Activated T-helper 2 cell treated with anti-CD3 and anti-CD28 coated beads, Interferon-gamma antibody, Interleukin-2, Interleukin-4, amounts not matched to agents 10 μg/mL and 5 μg/mL and 100 μg/mL, durations not matched to agents 14 hours and 24 hours and 36 hours (primary cell): ENCODE data around the gene ARHGEF10L. TPM values are rescaled to one million over a fixed set of nuclear protein-coding genes. Genes with fewer than 3 reads are reported as not detected.

Experiments
- DNase-seq: peaks from one replicate; pipeline ENCODE4 v3.0.0; 2021; ENCODE audit warnings: low spot score
- H3K27ac Mint-ChIP-seq: one replicate; pipeline ENCODE4 v1.8.0; 2021; ENCODE audit warnings: mixed read lengths
- H3K27me3 Mint-ChIP-seq: one replicate; pipeline ENCODE4 v1.8.0; 2021; ENCODE audit warnings: low read depth, mixed read lengths
- H3K36me3 Mint-ChIP-seq: one replicate; pipeline ENCODE4 v1.8.0; 2021; ENCODE audit warnings: low read depth, mixed read lengths
- H3K4me1 Mint-ChIP-seq: one replicate; pipeline ENCODE4 v1.8.0; 2021; ENCODE audit warnings: low read depth, mixed read lengths
- H3K4me3 Mint-ChIP-seq: one replicate; pipeline ENCODE4 v1.8.0; 2021; ENCODE audit warnings: low read depth, mild to moderate bottlenecking, moderate library complexity, mixed read lengths
- H3K9me3 Mint-ChIP-seq: one replicate; pipeline ENCODE4 v1.8.0; 2021; ENCODE audit warnings: mixed read lengths
- intact Hi-C: fragments of 100-400 bp; cut with micrococcal nuclease; formaldehyde crosslinking; loops from one replicate; pipeline ENCODE4 v1.15.1; 2023
- total RNA-seq: library from RNA; stranded (reverse); gene quantifications from 2 replicates; pipeline ENCODE4 v1.2.3, GENCODE V29; 2022

Gene ARHGEF10L
- total RNA-seq, 1 donor from 2014 or later: 0.05 TPM

- H3K36me3 Mint-ChIP-seq: no peaks in the 10 kb centered on the region
- H3K27me3 Mint-ChIP-seq: no peaks in the 10 kb centered on the region
- H3K4me1 Mint-ChIP-seq: no peaks in the 10 kb centered on the region
- intact Hi-C loops: no loop called here
- H3K4me3 Mint-ChIP-seq: no peak overlapping the region
- no peak overlapping the region for H3K27ac Mint-ChIP-seq
- DNase-seq: no peak
- H3K9me3 Mint-ChIP-seq: no peaks in the 10 kb centered on the region
These were observed 90.7 kb downstream of the ARHGEF10L start for GRCh38 chr1:17630048-17630830.

DNA sequence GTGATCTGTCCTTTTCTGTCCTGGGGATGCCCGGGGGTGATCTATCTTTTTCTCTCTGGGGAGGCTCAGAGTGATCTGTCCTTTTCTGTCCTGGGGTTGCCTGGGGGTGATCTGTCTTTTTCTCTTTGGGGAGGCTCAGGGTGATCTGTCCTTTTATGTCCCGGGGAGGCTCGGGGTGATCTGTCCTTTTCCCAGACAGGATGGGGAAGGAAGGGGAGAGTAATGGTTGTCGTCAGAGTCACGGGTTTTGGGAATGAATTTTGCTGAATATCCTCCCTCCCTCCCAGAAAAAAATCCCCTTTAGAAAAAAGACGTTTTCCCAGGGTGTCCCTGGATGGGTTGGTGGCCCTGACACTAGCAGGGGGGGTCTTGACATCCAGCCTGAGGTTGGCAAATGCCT is 91.5 kb downstream of the ARHGEF10L start:
- Mint-ChIP-seq H3K9me3 (no peaks in the 10 kb centered on the region), H3K36me3 (no peaks in the 10 kb centered on the region), H3K27me3 (no peaks in the 10 kb centered on the region), H3K4me1 (no peaks in the 10 kb centered on the region), H3K4me3 (no peak overlapping the region), H3K27ac (no peak overlapping the region)
- intact Hi-C loops: no loop called here
- DNase-seq: no peak

DNA sequence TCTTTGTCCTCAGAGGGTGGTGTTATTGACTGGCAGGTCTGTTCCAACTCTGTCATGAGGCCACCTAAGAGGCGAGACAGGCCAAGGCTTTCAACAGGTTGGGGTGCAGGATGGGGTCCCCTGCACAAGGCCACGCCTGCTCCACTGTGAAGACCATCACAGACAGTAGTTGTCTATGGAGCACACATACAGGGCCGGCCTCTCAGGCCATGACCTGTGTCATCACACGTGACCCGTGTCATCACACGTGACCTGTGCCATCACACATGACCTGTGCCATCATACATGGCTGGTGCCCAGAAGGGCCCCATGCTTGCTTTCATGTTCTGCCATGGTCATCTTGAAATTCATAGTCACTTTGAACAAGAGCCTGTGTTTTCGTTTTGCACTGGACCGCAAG is 91.9 kb downstream of the ARHGEF10L start:
- no peak overlapping the region for H3K27ac Mint-ChIP-seq
- no peaks in the 10 kb centered on the region for H3K36me3 Mint-ChIP-seq
- H3K4me3 Mint-ChIP-seq: no peak overlapping the region
- DNase-seq: no peak
- no peaks in the 10 kb centered on the region for H3K9me3 Mint-ChIP-seq
- intact Hi-C loops: no loop called here
- H3K4me1 Mint-ChIP-seq: no peaks in the 10 kb centered on the region
- H3K27me3 Mint-ChIP-seq: no peaks in the 10 kb centered on the region

- H3K4me1 Mint-ChIP-seq: no peaks in the 10 kb centered on the region
- no peaks in the 10 kb centered on the region for H3K9me3 Mint-ChIP-seq
- no peak for DNase-seq
- no peak overlapping the region for H3K4me3 Mint-ChIP-seq
- intact Hi-C loops: no loop called here
- no peak overlapping the region for H3K27ac Mint-ChIP-seq
- no peaks in the 10 kb centered on the region for H3K27me3 Mint-ChIP-seq
- H3K36me3 Mint-ChIP-seq: no peaks in the 10 kb centered on the region
These were observed 92.6 kb downstream of the ARHGEF10L start for GRCh38 chr1:17632106-17632505.

DNA sequence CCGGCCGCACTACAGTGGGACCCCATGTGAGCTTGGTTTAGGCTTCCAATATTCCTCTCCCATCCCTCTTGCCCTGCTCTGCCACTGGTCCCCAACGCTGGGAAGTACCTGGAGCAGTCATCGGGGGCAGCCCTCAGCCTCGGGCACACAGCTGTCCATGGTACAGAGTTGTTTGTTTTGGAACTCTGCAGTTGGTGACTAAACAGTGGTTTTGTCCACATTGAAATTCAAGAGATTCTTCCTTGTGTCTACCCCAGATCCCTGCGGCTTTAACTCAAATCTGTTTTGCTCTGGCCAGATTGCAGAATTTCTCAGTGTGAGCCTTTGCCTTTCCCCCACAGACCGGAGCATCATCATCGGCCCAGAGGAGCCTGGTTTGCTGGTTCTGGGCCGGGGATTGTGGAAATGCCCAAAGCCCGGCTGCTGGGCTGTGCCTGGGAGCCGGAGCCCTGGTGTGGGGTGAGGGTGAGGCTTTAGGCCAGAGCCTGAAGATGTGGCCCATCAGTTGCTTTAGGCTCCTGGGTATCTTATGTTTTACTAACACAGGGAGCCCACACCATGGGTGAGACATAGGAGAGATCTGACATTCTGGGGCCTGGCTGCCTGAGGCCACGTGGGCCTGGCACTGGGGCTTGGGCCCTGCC is 93.2 kb downstream of the ARHGEF10L start:
- DNase-seq: no peak
- intact Hi-C loops: no loop called here
- Mint-ChIP-seq H3K4me3 (no peak overlapping the region), H3K27ac (no peak overlapping the region), H3K4me1 (no peaks in the 10 kb centered on the region), H3K27me3 (no peaks in the 10 kb centered on the region), H3K9me3 (no peaks in the 10 kb centered on the region), H3K36me3 (no peaks in the 10 kb centered on the region)

DNA sequence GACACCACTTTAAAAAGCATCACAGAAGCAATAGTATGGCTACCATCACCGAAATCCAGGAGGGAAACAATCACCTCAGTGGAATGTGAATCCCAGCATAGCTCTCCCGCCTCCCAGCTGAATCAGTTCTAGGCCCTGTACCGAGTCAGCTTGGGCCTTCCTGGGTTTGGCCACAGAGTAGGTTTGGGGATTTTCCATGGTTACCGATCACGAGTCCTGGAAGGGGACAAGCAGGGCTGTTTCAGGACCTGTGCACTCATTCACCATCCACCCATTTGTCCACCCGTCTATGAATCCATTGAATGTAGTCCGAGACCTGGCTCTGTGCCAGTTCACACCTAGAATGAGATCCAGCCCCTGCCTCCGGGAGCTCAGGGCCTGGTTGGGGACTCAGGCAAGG is 94.2 kb downstream of the ARHGEF10L start:
- intact Hi-C loops: no loop called here
- Mint-ChIP-seq H3K4me3 (no peak overlapping the region), H3K27me3 (no peaks in the 10 kb centered on the region), H3K36me3 (no peaks in the 10 kb centered on the region), H3K4me1 (no peaks in the 10 kb centered on the region), H3K27ac (no peak overlapping the region), H3K9me3 (no peaks in the 10 kb centered on the region)
- DNase-seq: no peak

- Mint-ChIP-seq H3K4me1 (no peaks in the 10 kb centered on the region), H3K27me3 (no peaks in the 10 kb centered on the region), H3K36me3 (no peaks in the 10 kb centered on the region), H3K4me3 (no peak overlapping the region), H3K27ac (no peak overlapping the region), H3K9me3 (no peaks in the 10 kb centered on the region)
- no peak for DNase-seq
- intact Hi-C loops: no loop called here
These were observed 95.8 kb downstream of the ARHGEF10L start for GRCh38 chr1:17635276-17635675.

GRCh38 chr1:17635811-17636210 is 96.3 kb downstream of the ARHGEF10L start:
- no peak for DNase-seq
- H3K4me1 Mint-ChIP-seq: no peaks in the 10 kb centered on the region
- intact Hi-C loops: no loop called here
- no peak overlapping the region for H3K27ac Mint-ChIP-seq
- no peaks in the 10 kb centered on the region for H3K9me3 Mint-ChIP-seq
- H3K27me3 Mint-ChIP-seq: no peaks in the 10 kb centered on the region
- H3K36me3 Mint-ChIP-seq: no peaks in the 10 kb centered on the region
- no peak overlapping the region for H3K4me3 Mint-ChIP-seq

GRCh38 chr1:17636612-17637011 is 97.1 kb downstream of the ARHGEF10L start:
- H3K27me3 Mint-ChIP-seq: no peaks in the 10 kb centered on the region
- no peak overlapping the region for H3K27ac Mint-ChIP-seq
- no peaks in the 10 kb centered on the region for H3K36me3 Mint-ChIP-seq
- intact Hi-C loops: no loop called here
- no peak for DNase-seq
- H3K9me3 Mint-ChIP-seq: no peaks in the 10 kb centered on the region
- no peaks in the 10 kb centered on the region for H3K4me1 Mint-ChIP-seq
- no peak overlapping the region for H3K4me3 Mint-ChIP-seq

DNA sequence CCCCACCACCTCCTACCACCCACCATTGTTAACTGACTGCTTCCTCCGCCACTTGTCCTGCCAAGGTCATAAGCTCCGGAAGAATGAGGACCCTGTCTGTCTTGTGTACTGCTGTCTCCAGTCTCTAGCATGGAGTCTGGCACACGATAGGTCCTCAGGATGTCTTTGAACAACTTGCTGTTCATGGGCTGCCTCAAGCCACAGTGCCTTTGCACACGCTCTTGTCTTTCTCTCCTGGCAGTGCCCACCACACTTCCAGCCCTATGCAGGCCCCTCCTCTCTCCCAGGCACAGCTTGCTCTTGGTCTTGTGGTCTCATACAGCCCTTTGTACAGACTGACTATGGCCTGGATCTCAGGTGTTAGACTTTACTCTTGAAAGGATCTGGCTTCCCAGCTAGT is 97.6 kb downstream of the ARHGEF10L start:
- H3K27me3 Mint-ChIP-seq: no peaks in the 10 kb centered on the region

DNA sequence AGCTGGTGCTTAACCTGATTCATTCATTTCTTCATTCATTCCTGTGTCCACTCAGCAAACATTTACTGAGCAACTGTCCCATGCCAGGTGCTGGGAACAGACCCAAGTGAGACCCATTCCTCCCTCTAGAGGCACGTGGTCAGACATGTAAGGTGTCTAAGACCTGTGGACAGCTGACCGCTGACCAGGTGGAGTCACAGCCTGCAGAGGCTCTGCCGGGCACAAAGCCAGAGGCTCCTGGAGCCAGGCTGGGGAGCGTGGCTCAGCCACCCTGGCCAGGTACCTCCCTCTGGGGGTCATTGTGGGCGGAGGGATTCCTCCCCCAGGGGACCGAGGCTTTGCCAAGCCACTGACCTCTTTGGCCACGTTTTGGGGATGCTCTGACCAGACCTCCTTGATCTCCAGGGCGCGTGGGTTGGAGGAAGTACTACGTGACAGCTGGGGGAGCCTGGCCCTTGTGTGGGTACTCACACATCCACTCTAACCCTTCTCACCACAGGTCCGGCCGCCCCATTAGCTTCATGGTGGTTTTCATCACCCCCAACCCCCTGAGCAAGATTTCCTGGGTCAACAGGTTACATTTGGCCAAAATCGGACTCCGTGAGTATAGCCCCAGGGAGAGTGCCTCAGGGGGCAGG is 100.3 kb downstream of the ARHGEF10L start:
- H3K27me3 Mint-ChIP-seq: no peaks in the 10 kb centered on the region
- DNase-seq: no peak
- H3K4me3 Mint-ChIP-seq: no peak overlapping the region
- no peak overlapping the region for H3K27ac Mint-ChIP-seq
- H3K36me3 Mint-ChIP-seq: no peaks in the 10 kb centered on the region
- intact Hi-C loops: no loop called here
- H3K4me1 Mint-ChIP-seq: no peaks in the 10 kb centered on the region
- no peaks in the 10 kb centered on the region for H3K9me3 Mint-ChIP-seq

More for the DNA sequence above, 97.6 kb downstream of the ARHGEF10L start:
- H3K36me3 Mint-ChIP-seq: no peaks in the 10 kb centered on the region
- H3K27ac Mint-ChIP-seq: no peak overlapping the region
- H3K9me3 Mint-ChIP-seq: no peaks in the 10 kb centered on the region
- intact Hi-C loops: no loop called here
- DNase-seq: no peak
- H3K4me3 Mint-ChIP-seq: no peak overlapping the region
- H3K4me1 Mint-ChIP-seq: no peaks in the 10 kb centered on the region

DNA sequence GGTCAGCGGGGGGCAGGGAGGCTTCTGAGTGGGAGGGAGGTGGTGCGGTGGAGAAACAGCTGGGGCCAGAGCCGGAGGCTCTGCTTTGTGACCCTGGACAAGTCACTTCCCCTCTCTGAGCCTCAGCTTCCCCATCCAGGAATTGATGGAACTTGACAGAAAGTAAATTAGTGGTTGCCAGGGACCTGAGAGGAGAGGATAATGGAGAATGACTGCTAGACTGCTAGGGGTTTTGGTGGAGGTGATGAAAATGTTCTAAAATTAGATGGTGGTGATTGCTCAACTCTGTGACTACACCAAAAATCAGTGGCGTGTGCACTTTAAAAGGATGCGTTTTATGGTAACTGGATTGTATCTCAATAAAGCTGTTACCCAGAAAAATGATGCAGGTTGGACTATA is 100.9 kb downstream of the ARHGEF10L start:
- Mint-ChIP-seq H3K4me1 (no peaks in the 10 kb centered on the region), H3K27me3 (no peaks in the 10 kb centered on the region), H3K9me3 (no peaks in the 10 kb centered on the region), H3K36me3 (no peaks in the 10 kb centered on the region), H3K27ac (no peak overlapping the region), H3K4me3 (no peak overlapping the region)
- no peak for DNase-seq
- intact Hi-C loops: no loop called here

DNA sequence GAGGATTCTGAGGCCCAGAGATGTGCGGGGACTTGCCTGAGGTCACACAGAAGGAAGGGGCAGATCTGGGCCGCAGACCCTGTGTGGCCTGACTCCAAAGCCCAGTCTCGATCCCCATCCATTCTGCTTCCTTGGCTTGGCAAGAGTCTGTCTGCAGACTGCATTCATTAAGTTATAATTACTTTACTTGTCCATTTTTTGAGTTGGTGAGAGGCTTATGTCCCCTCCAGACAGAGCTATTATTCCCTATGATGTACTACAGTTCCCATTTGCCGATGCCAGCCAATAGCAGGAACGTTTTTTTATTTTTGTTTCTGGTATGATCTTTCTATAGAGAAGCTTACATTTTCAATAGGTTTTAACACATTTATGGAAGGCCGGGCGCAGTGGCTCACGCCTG is 101.5 kb downstream of the ARHGEF10L start:
- Mint-ChIP-seq H3K27me3 (no peaks in the 10 kb centered on the region), H3K9me3 (no peaks in the 10 kb centered on the region), H3K4me1 (no peaks in the 10 kb centered on the region), H3K27ac (no peak overlapping the region), H3K4me3 (no peak overlapping the region), H3K36me3 (no peaks in the 10 kb centered on the region)
- intact Hi-C loops: no loop called here
- DNase-seq: no peak
